Lower leg skin (tissue), 4 donors: ENCODE measurements around the gene DENND1A. TPM values are rescaled to one million over a fixed set of nuclear protein-coding genes. Genes with fewer than 3 reads are reported as not detected.

ENCODE experiments used
- DNase-seq, 2 donors: peaks; one replicate each; pipeline ENCODE4 v3.0.0-alpha.2; 2019; ENCODE audit warnings: low spot score in 2 of 2
- H3K4me3 ChIP-seq: fragments of 200-600 bp; sonication (generic); 2 replicates; pipeline ENCODE4 v1.5.1; 2017; ENCODE audit warnings: mild to moderate bottlenecking, low read depth; ENCODE audit not compliant: poor library complexity, severe bottlenecking
- POLR2A ChIP-seq, 2 donors: fragments of 450-650 bp; IDR thresholded peaks; one replicate each; pipeline ENCODE4 v1.6.1; 2016 to 2017; ENCODE audit warnings: antibody characterized with exemption in 2 of 2, mild to moderate bottlenecking in 1 of 2, moderate library complexity in 1 of 2
- WGBS, 2 donors: methylation state at CpG; one replicate each; pipeline ENCODE4 v1.1.5; 2018; 5-methylcytosine and 5-hydroxymethylcytosine counted together
- intact Hi-C: fragments of 100-400 bp; cut with DNase I; formaldehyde crosslinking; loops from one replicate; pipeline ENCODE4 v1.15.0; 2023; ENCODE audit warnings: low total_unique reads
- total RNA-seq, 4 donors: library from RNA; depleted of rRNA; stranded (reverse); fragments of >200 nt; gene quantifications; one replicate each; pipeline ENCODE4 v1.1.0, GENCODE V29; 2016
- TF ChIP-seq, protein P1 (sequence below), 3 donors: fragments of 450-650 bp; IDR thresholded peaks; one replicate each; pipeline ENCODE4 v1.5.1; 2016; ENCODE audit warnings: antibody characterized with exemption in 3 of 3, mild to moderate bottlenecking in 3 of 3, moderate library complexity in 2 of 3

The DENND1A gene
- total RNA-seq, 4 donors from 2014 or later, result 6.5 to 16.3 (median 12.3) TPM

DNA sequence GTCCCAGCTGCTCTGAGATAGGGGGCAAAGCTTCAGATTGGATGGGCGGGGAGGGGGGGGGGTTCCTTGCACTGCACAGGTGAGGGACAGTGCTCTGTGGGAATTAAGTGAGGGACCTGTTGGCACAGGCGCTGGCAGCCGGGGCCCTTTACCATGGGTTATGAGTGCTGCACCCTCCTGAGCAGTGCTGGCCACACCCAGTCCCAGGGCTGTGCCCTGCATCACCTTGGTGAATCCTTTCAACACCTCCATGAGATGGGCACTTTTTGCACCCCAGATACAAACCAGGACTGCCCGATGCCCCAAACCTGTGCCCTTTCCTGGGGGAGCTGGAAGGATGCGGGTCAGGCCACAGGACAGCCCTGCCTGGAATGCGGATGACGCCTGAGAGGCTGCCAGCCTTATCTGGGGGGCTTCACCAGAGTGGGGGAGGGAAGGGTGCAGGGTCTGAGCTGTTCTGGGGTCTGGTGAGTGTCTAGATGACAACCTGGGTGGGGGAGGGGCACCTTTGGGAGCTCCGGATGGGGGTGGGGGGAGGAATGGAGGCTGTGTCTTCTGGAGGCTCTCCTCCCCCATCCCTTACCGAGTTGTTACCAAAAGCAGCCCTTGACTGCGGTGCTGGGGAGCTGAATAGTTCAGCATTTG, 568.7 kb downstream of the DENND1A start:
- no peak overlapping the region for H3K4me3 ChIP-seq
- DNase-seq, result no peak
- intact Hi-C loops, result no loop called here
- 65 to 68% methylated on average over 8 to 9 of the region's 10 CpGs for WGBS, 2 donors
- TF ChIP-seq, protein P1, sequence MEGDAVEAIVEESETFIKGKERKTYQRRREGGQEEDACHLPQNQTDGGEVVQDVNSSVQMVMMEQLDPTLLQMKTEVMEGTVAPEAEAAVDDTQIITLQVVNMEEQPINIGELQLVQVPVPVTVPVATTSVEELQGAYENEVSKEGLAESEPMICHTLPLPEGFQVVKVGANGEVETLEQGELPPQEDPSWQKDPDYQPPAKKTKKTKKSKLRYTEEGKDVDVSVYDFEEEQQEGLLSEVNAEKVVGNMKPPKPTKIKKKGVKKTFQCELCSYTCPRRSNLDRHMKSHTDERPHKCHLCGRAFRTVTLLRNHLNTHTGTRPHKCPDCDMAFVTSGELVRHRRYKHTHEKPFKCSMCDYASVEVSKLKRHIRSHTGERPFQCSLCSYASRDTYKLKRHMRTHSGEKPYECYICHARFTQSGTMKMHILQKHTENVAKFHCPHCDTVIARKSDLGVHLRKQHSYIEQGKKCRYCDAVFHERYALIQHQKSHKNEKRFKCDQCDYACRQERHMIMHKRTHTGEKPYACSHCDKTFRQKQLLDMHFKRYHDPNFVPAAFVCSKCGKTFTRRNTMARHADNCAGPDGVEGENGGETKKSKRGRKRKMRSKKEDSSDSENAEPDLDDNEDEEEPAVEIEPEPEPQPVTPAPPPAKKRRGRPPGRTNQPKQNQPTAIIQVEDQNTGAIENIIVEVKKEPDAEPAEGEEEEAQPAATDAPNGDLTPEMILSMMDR (IDR thresholded peaks at IDR 0.05), result no peak
- TF ChIP-seq POLR2A (IDR thresholded peaks at IDR 0.05), result no peak

- DNase-seq, result no peak
- no peak overlapping the region for H3K4me3 ChIP-seq
- TF ChIP-seq, protein P1 (IDR thresholded peaks at IDR 0.05), result no peak
- TF ChIP-seq POLR2A (IDR thresholded peaks at IDR 0.05), result no peak
- 41 to 46% methylated on average over 19 to 22 of the region's 22 CpGs for WGBS, 2 donors
- intact Hi-C loops, result no loop called here
Observed at GRCh38 chr9:123360161-123361085, 569.5 kb downstream of the DENND1A start.

- WGBS, 2 donors, result 81 to 82% methylated on average over 3 of the region's 3 CpGs
- H3K4me3 ChIP-seq, result no peak overlapping the region
- no peak for TF ChIP-seq POLR2A (IDR thresholded peaks at IDR 0.05)
- TF ChIP-seq, protein P1 (IDR thresholded peaks at IDR 0.05), result no peak
- intact Hi-C loops, result no loop called here
- no peak for DNase-seq
Observed at GRCh38 chr9:123359546-123359945, 570.4 kb downstream of the DENND1A start.

DNA sequence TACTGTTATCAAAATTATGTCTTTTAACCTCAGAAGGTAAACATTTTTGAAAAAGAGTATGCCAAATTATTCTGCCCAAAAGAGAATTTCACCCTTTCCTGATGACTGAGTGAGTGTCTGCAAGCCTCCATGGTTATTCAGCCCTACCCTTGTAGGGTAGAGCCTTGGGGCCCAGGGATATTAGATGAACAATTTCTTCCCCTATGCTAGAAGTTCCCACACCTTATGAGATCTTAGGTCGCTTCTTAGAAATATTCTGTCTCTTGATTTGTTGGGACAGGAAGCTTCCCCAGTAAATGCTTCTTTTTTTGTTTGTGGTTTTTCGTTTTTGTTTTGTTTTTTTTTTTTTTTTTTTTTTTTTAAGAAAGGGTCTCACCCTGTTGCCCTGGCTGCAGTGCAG, 570.8 kb downstream of the DENND1A start:
- no peak overlapping the region for H3K4me3 ChIP-seq
- 56 to 82% methylated on average over 2 of the region's 2 CpGs for WGBS, 2 donors
- intact Hi-C loops, result no loop called here
- no peak for DNase-seq
- TF ChIP-seq, protein P1 (IDR thresholded peaks at IDR 0.05), result no peak
- TF ChIP-seq POLR2A (IDR thresholded peaks at IDR 0.05), result no peak

GRCh38 chr9:123358181-123358905, 571.6 kb downstream of the DENND1A start:
- intact Hi-C loops, result no loop called here
- TF ChIP-seq POLR2A (IDR thresholded peaks at IDR 0.05), result no peak
- TF ChIP-seq, protein P1 (IDR thresholded peaks at IDR 0.05), result no peak

More at GRCh38 chr9:123358181-123358905, 571.6 kb downstream of the DENND1A start:
- 78 to 79% methylated on average over 10 of the region's 10 CpGs for WGBS, 2 donors
- no peak overlapping the region for H3K4me3 ChIP-seq
- no peak for DNase-seq
